Mesenchymal stem cell (in vitro differentiated cells and primary cell): Measurements from ENCODE around the gene SF3A1.

ENCODE experiments used
- DNase-seq: peaks from one replicate; pipeline ENCODE4 v3.0.0-alpha.2; 2013
- H2AFZ ChIP-seq: one replicate; pipeline ENCODE4 v1.6.1; 2013; ENCODE audit warnings: low read depth, mild to moderate bottlenecking, control low read depth, inconsistent platforms, low read length, moderate library complexity
- H2AK5ac ChIP-seq: 2 replicates; pipeline ENCODE4 v1.6.1; 2013; ENCODE audit warnings: low read length, moderate library complexity, mild to moderate bottlenecking, inconsistent platforms; ENCODE audit not compliant: severe bottlenecking
- H2BK120ac ChIP-seq: one replicate; pipeline ENCODE4 v1.6.1; 2013; ENCODE audit warnings: low read depth, mild to moderate bottlenecking, inconsistent platforms, low read length, moderate library complexity
- H2BK12ac ChIP-seq, 2 experiments: one replicate each; pipeline ENCODE4 v1.6.1; 2013; ENCODE audit warnings: inconsistent platforms in 2 of 2, low read length in 2 of 2, mild to moderate bottlenecking in 2 of 2, moderate library complexity in 2 of 2, control low read depth in 1 of 2
- H2BK15ac ChIP-seq: one replicate; pipeline ENCODE4 v1.6.1; 2013; ENCODE audit warnings: mild to moderate bottlenecking, low read depth, inconsistent platforms; ENCODE audit not compliant: poor library complexity, severe bottlenecking
- H2BK5ac ChIP-seq: 2 replicates; pipeline ENCODE4 v1.6.1; 2013; ENCODE audit warnings: low read depth, mild to moderate bottlenecking, low read length, control low read depth, inconsistent platforms; ENCODE audit not compliant: poor library complexity, severe bottlenecking
- H3K14ac ChIP-seq, 2 experiments: one replicate each; pipeline ENCODE4 v1.6.1; 2013; ENCODE audit warnings: inconsistent platforms in 2 of 2, low read length in 2 of 2, control low read depth in 1 of 2, mild to moderate bottlenecking in 1 of 2, moderate library complexity in 1 of 2
- H3K18ac ChIP-seq, 2 experiments: one replicate each; pipeline ENCODE4 v1.6.1; 2013; ENCODE audit warnings: inconsistent platforms in 2 of 2, low read length in 2 of 2, control low read depth in 1 of 2, low read depth in 1 of 2, mild to moderate bottlenecking in 1 of 2
- H3K23ac ChIP-seq, 2 experiments: one replicate each; pipeline ENCODE4 v1.6.1; 2013; ENCODE audit warnings: inconsistent platforms in 2 of 2, low read length in 2 of 2, mild to moderate bottlenecking in 2 of 2, moderate library complexity in 2 of 2, control low read depth in 1 of 2
- H3K27ac ChIP-seq: 2 replicates; pipeline ENCODE4 v1.5.1; 2013; ENCODE audit warnings: mild to moderate bottlenecking, moderate library complexity, low read length, control low read depth, inconsistent platforms; ENCODE audit not compliant: poor library complexity, severe bottlenecking
- H3K27me3 ChIP-seq, 2 experiments: 2 replicates each; pipeline versions ENCODE4 v1.6.1 to v1.7.0; 2013; ENCODE audit warnings: low read length in 2 of 2, mild to moderate bottlenecking in 2 of 2, moderate library complexity in 2 of 2, control low read depth in 1 of 2, inconsistent platforms in 1 of 2; ENCODE audit not compliant: control insufficient read depth in 1 of 2, insufficient read depth in 1 of 2
- H3K36me3 ChIP-seq, 2 experiments: 2 replicates each; pipeline versions ENCODE4 v1.6.1 to v1.7.0; 2013; ENCODE audit warnings: low read length in 2 of 2, control low read depth in 1 of 2, inconsistent platforms in 1 of 2, low read depth in 1 of 2, mild to moderate bottlenecking in 1 of 2; ENCODE audit not compliant: insufficient read depth in 2 of 2, control insufficient read depth in 1 of 2
- H3K4ac ChIP-seq, 2 experiments: one replicate each; pipeline ENCODE4 v1.6.1; 2013; ENCODE audit warnings: inconsistent platforms in 2 of 2, low read length in 2 of 2, mild to moderate bottlenecking in 2 of 2, moderate library complexity in 2 of 2, control low read depth in 1 of 2, low read depth in 1 of 2
- H3K4me1 ChIP-seq: 2 replicates; pipeline ENCODE4 v1.6.1; 2013; ENCODE audit warnings: low read depth, low read length, control low read depth; ENCODE audit not compliant: control insufficient read depth, insufficient read depth
- H3K4me2 ChIP-seq: 2 replicates; pipeline ENCODE4 v1.6.1; 2013; ENCODE audit warnings: low read length, mild to moderate bottlenecking, inconsistent platforms; ENCODE audit not compliant: poor library complexity, severe bottlenecking
- H3K4me3 ChIP-seq, 2 experiments: 2 replicates each; pipeline versions ENCODE4 v1.5.1 to v1.7.0; 2013; ENCODE audit warnings: low read length in 2 of 2, mild to moderate bottlenecking in 2 of 2, control low read depth in 1 of 2, low read depth in 1 of 2; ENCODE audit not compliant: insufficient read depth in 1 of 2
- H3K79me1 ChIP-seq: replicated peaks from 2 replicates; pipeline ENCODE4 v1.6.1; 2013; ENCODE audit warnings: mild to moderate bottlenecking, control low read depth, low read length, inconsistent platforms; ENCODE audit not compliant: poor library complexity, severe bottlenecking
- H3K9ac ChIP-seq: 2 replicates; pipeline ENCODE4 v1.7.0; 2013; ENCODE audit warnings: mild to moderate bottlenecking, low read length, moderate library complexity
- H3K9me3 ChIP-seq: 2 replicates; pipeline ENCODE4 v1.7.0; 2013; ENCODE audit warnings: mild to moderate bottlenecking, low read length; ENCODE audit not compliant: control insufficient read depth
- H4K8ac ChIP-seq: one replicate; pipeline ENCODE4 v1.6.1; 2013; ENCODE audit warnings: inconsistent platforms, mild to moderate bottlenecking, low read length, moderate library complexity
- H4K91ac ChIP-seq: one replicate; pipeline ENCODE4 v1.6.1; 2013; ENCODE audit warnings: mild to moderate bottlenecking, low read length, inconsistent platforms
- WGBS: methylation state at CpG from one replicate; pipeline ENCODE4 v1.1.7; 2013; ENCODE audit warnings: mixed read lengths; 5-methylcytosine and 5-hydroxymethylcytosine counted together

The SF3A1 gene

DNA sequence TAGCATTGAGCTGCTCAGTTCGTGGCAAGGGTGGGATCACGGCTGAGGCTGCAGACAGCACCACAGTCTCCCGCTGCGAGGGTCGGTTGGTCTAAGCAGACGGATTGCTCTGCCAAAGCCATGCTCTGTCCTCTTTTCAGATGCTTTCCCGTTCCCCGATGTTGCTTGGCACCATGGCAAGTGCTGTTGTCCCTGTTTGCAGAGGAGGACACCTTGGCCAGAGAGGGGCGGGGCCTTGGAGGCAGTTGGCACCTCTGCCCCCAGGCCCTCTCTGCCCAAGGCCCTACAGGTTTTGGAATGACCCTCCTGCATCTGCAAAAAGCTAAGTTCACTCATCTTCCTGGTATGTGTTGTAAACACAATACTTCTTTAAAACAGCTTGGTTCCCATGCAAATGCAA is 11.7 kb upstream of the SF3A1 start:
- Histone ChIP-seq H2BK120ac (no peak overlapping the region), H3K27me3 (peaks cover 0 to 12% of the 10 kb centered on the region in 2 experiments), H3K4me1 (peaks cover 13% of the 10 kb centered on the region), H4K8ac (no peak overlapping the region), H3K9ac (no peak overlapping the region), H3K18ac (no peak overlapping the region), H3K4me2 (no peak overlapping the region), H3K79me1 (no peaks in the 10 kb centered on the region), H2BK5ac (no peak overlapping the region), H2AFZ (no peak overlapping the region), H3K14ac (no peak overlapping the region), H3K27ac (no peak overlapping the region), H2BK12ac (no peak overlapping the region), H4K91ac (no peak overlapping the region), H2AK5ac (no peak overlapping the region), H3K9me3 (no peaks in the 10 kb centered on the region), H3K36me3 (peaks cover 0 to 13% of the 10 kb centered on the region in 2 experiments), H2BK15ac (no peak overlapping the region), H3K4me3 (no peak overlapping the region), H3K4ac (no peak overlapping the region), H3K23ac (no peak overlapping the region)
- WGBS, result 91% methylated on average over 9 of the region's 9 CpGs
- no peak for DNase-seq

DNA sequence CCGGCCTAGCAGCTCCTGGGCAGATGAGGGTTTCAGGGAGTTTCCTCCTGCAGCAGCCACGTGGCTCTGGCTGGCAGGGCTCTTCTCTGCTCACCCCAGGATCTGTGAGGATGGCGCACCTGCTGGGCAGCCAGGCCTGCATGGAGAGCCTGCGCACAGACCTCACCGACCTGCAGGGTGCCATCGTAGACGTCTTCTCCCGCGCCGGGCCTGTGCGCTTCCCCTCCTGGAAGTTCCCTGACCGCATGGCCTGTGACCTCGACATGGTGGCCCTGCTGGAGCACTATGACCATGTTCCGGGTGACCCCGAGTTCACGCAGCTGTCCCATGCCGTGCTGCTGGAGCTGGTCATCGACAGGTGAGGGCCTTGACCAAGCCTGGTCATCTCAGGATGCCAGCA is 9.2 kb upstream of the SF3A1 start:
- Histone ChIP-seq H3K18ac (no peak overlapping the region), H3K36me3 (peaks cover 0 to 13% of the 10 kb centered on the region in 2 experiments), H2BK120ac (no peak overlapping the region), H4K8ac (no peak overlapping the region), H3K9me3 (no peaks in the 10 kb centered on the region), H3K4me3 (no peak overlapping the region), H2BK5ac (no peak overlapping the region), H2BK15ac (no peak overlapping the region), H2BK12ac (no peak overlapping the region), H4K91ac (no peak overlapping the region), H3K14ac (no peak overlapping the region), H3K23ac (no peak overlapping the region), H3K4me1 (peaks cover 16% of the 10 kb centered on the region), H2AFZ (no peak overlapping the region), H3K27ac (no peak overlapping the region), H2AK5ac (no peak overlapping the region), H3K4ac (no peak overlapping the region), H3K9ac (no peak overlapping the region), H3K4me2 (no peak overlapping the region), H3K27me3 (peaks cover 0 to 9% of the 10 kb centered on the region in 2 experiments), H3K79me1 (no peaks in the 10 kb centered on the region)
- DNase-seq, result no peak
- 94% methylated on average over 18 of the region's 18 CpGs for WGBS

DNA sequence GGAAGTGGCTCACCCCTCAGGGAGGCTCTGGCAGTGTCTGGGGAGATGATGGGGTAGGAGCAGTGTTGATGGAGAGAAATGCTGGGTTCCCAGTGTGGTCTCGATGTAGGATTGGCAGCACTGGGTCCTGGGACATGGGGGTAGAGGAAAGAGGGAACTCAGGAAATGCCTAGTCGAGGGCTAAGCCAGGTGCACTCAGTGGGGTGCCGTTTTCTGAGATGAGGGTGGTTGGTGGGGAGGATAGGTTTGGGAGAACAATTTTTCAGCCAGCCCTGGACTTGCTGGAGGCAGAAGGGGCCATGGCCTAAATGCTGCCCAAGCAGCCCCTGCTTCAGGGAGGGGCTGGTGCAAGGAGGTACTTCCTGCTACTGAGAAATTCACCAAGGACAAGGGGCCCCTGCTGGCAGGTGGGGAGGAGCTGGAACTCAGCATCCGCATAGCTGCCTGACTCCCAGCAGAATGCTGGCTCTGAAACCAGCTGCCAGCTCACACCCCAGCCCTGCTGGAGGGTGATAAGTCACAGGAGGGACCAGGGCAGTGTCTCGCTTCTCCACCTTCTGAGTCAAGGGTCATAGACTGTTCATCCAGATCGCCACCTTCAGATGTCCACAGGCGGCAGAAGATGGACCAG is 6.1 kb upstream of the SF3A1 start:
- Histone ChIP-seq H3K79me1 (peaks cover 6% of the 10 kb centered on the region), H3K9me3 (no peaks in the 10 kb centered on the region), H2BK120ac (no peak overlapping the region), H3K4ac (no peak overlapping the region), H2AFZ (no peak overlapping the region), H2BK5ac (no peak overlapping the region), H3K18ac (no peak overlapping the region), H3K4me1 (peaks cover 11% of the 10 kb centered on the region), H2AK5ac (peak overlapping the region; percentile 37), H3K27me3 (no peaks in the 10 kb centered on the region), H3K4me3 (no peak overlapping the region), H2BK15ac (no peak overlapping the region), H3K4me2 (no peak overlapping the region), H3K23ac (no peak overlapping the region), H3K14ac (no peak overlapping the region), H4K91ac (no peak overlapping the region), H3K27ac (peak overlapping the region; percentile 8), H3K9ac (no peak overlapping the region), H3K36me3 (peaks cover 0 to 11% of the 10 kb centered on the region in 2 experiments), H2BK12ac (no peak overlapping the region), H4K8ac (no peak overlapping the region)
- DNase-seq, result no peak
- 74% methylated on average over 7 of the region's 7 CpGs for WGBS

DNA sequence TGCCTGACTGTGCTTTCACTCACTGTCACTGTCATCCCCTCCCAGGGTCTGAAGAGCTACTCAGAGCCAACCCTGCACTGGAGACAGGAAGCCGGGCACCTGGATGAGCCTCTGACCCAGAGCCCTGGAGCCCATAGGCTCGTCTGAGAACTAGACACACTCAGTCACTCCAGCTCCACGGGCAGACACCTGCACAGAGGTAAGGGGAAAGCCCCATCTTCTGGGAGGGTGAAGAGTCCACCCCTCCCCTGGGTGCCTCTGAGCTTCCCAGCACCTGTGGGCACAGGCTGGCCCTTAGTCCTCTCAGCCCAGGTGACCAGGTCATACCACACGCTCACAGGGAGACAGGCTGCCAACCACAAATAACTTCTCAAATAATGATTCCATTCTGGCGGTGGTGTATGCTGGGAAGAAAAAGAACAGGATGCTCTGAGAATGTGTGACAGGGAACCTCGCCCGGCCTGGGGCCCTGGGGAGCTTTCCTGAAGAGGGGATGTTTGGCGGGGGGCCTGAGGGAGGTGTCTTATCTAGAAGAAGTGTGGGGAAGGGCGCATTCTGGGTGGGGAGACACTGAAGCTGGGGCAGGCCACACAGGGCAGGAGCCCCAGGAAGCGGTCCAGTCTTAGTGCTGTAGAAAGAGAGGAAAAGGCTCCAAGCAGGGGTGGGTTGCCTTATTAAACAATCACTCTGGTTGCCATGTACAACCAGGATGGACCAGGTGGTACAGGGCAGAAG is 5.4 kb upstream of the SF3A1 start:
- no peak overlapping the region for H2BK5ac ChIP-seq
- no peak overlapping the region for H4K8ac ChIP-seq
- H3K23ac ChIP-seq, result no peak overlapping the region
- H2BK12ac ChIP-seq, result no peak overlapping the region
- H2AFZ ChIP-seq, result no peak overlapping the region
- no peak overlapping the region for H3K14ac ChIP-seq
- no peak for DNase-seq
- no peak overlapping the region for H3K4me2 ChIP-seq
- no peak overlapping the region for H3K9ac ChIP-seq
- no peaks in the 10 kb centered on the region for H3K27me3 ChIP-seq
- peaks cover 0 to 13% of the 10 kb centered on the region in 2 experiments for H3K36me3 ChIP-seq
- H3K4ac ChIP-seq, result no peak overlapping the region
- H3K4me3 ChIP-seq, result no peak overlapping the region
- WGBS, result 81% methylated on average over 9 of the region's 10 CpGs
- H4K91ac ChIP-seq, result no peak overlapping the region
- no peak overlapping the region for H2BK15ac ChIP-seq
- peaks cover 13% of the 10 kb centered on the region for H3K4me1 ChIP-seq
- H3K79me1 ChIP-seq, result peaks cover 9% of the 10 kb centered on the region
- H2AK5ac ChIP-seq, result no peak overlapping the region
- H3K27ac ChIP-seq, result no peak overlapping the region
- H3K9me3 ChIP-seq, result no peaks in the 10 kb centered on the region
- H2BK120ac ChIP-seq, result no peak overlapping the region
- H3K18ac ChIP-seq, result no peak overlapping the region
